OCI-M1 (cell line): ENCODE measurements around the gene RFX7.

Experiments used
- DNase-seq: peaks from one replicate; lab custom pipeline; 2025; lab: John Stamatoyannopoulos, UW

The RFX7 gene

GRCh38 chr15:56244038-56244810, 545 bp upstream of the RFX7 start:
- peak; percentile 81 for DNase-seq

GRCh38 chr15:56242576-56243162, 1.0 kb downstream of the RFX7 start:
- DNase-seq, result peak; percentile 74

- peak; percentile 56 for DNase-seq
Measured at GRCh38 chr15:56241374-56242105, 2.1 kb downstream of the RFX7 start.

GRCh38 chr15:56240390-56240789, 3.3 kb downstream of the RFX7 start:
- no peak for DNase-seq

- DNase-seq, result peak; percentile 10
Measured at GRCh38 chr15:56236197-56236596, 7.5 kb downstream of the RFX7 start.

GRCh38 chr15:56234804-56235203, 8.9 kb downstream of the RFX7 start:
- DNase-seq, result no peak

- no peak for DNase-seq
Measured at GRCh38 chr15:56233549-56233948, 10.1 kb downstream of the RFX7 start.

GRCh38 chr15:56232058-56232457, 11.6 kb downstream of the RFX7 start:
- DNase-seq, result peak; percentile 23

GRCh38 chr15:56228854-56229253, 14.8 kb downstream of the RFX7 start:
- no peak for DNase-seq

- DNase-seq, result no peak
Measured at GRCh38 chr15:56228352-56228751, 15.3 kb downstream of the RFX7 start.

- peak; percentile 53 for DNase-seq
Measured at GRCh38 chr15:56227780-56228179, 15.9 kb downstream of the RFX7 start.

- no peak for DNase-seq
Measured at GRCh38 chr15:56227306-56227705, 16.4 kb downstream of the RFX7 start.

- DNase-seq, result no peak
Measured at GRCh38 chr15:56225520-56225919, 18.2 kb downstream of the RFX7 start.

GRCh38 chr15:56222302-56222701, 21.4 kb downstream of the RFX7 start:
- DNase-seq, result no peak

- no peak for DNase-seq
Measured at GRCh38 chr15:56217341-56217740, 26.3 kb downstream of the RFX7 start.

- DNase-seq, result no peak
Measured at GRCh38 chr15:56215769-56216168, 27.9 kb downstream of the RFX7 start.

GRCh38 chr15:56211960-56212550, 31.6 kb downstream of the RFX7 start:
- no peak for DNase-seq

GRCh38 chr15:56211064-56211463, 32.6 kb downstream of the RFX7 start:
- DNase-seq, result no peak

GRCh38 chr15:56208641-56209155, 35.0 kb downstream of the RFX7 start:
- no peak for DNase-seq

- DNase-seq, result no peak
Measured at GRCh38 chr15:56208185-56208584, 35.5 kb downstream of the RFX7 start.

GRCh38 chr15:56207711-56208110, 36.0 kb downstream of the RFX7 start:
- DNase-seq, result peak; percentile 11

- no peak for DNase-seq
Measured at GRCh38 chr15:56207092-56207491, 36.6 kb downstream of the RFX7 start.
